Activated CD8-positive, alpha-beta T cell treated with anti-CD3 and anti-CD28 coated beads for 36 hours (primary cell): Measurements from ENCODE around the gene HOXA1. TPM values are rescaled to one million over a fixed set of nuclear protein-coding genes. Genes with fewer than 3 reads are reported as not detected.

Experiments
- ATAC-seq: fragments of 200-7000 bp; cut with Tn5 transposase; one replicate; pipeline ENCODE4 v1.10.0; 2021; ENCODE audit warnings: mild to moderate bottlenecking, moderate library complexity
- CTCF ChIA-PET: fragments of 350-600 bp; sonication (Branson Sonifier 250); formaldehyde crosslinking; loops from one replicate; lab custom pipeline; 2021; ENCODE audit warnings: antibody characterized with exemption; lab: Charles Lee
- POLR2A ChIA-PET: fragments of 350-600 bp; sonication (Branson Sonifier 250); formaldehyde crosslinking; loops from one replicate; lab custom pipeline; 2021; ENCODE audit warnings: antibody characterized with exemption; lab: Charles Lee
- DNase-seq: peaks from one replicate; pipeline ENCODE4 v3.0.0-alpha.2; 2020
- H3K27ac Mint-ChIP-seq: one replicate; pipeline ENCODE4 v1.8.0; 2021; ENCODE audit warnings: mild to moderate bottlenecking, mixed read lengths
- H3K27me3 Mint-ChIP-seq: one replicate; pipeline ENCODE4 v1.8.0; 2021; ENCODE audit warnings: mixed read lengths
- H3K36me3 Mint-ChIP-seq: one replicate; pipeline ENCODE4 v1.8.0; 2021; ENCODE audit warnings: low read depth, mixed read lengths
- H3K4me1 Mint-ChIP-seq: one replicate; pipeline ENCODE4 v1.8.0; 2021; ENCODE audit warnings: low read depth, mixed read lengths
- H3K4me3 Mint-ChIP-seq: one replicate; pipeline ENCODE4 v1.8.0; 2021; ENCODE audit warnings: mild to moderate bottlenecking, moderate library complexity, mixed read lengths
- H3K9me3 Mint-ChIP-seq: one replicate; pipeline ENCODE4 v1.8.0; 2021; ENCODE audit warnings: mixed read lengths
- intact Hi-C: fragments of 100-400 bp; cut with micrococcal nuclease; formaldehyde crosslinking; loops from one replicate; pipeline ENCODE4 v1.10.0; 2022
- total RNA-seq, 2 experiments: library from RNA; stranded (reverse); gene quantifications; one replicate each; pipeline ENCODE4 v1.2.3, GENCODE V29; 2021
- TF ChIP-seq, protein P1 (sequence below): fragments of 200-600 bp; IDR thresholded peaks from one replicate; pipeline ENCODE4 v1.8.0; 2022; ENCODE audit warnings: antibody characterized with exemption, mild to moderate bottlenecking

HOXA1 gene
- total RNA-seq, 2 experiments from 2014 or later, result 0.25 TPM

DNA sequence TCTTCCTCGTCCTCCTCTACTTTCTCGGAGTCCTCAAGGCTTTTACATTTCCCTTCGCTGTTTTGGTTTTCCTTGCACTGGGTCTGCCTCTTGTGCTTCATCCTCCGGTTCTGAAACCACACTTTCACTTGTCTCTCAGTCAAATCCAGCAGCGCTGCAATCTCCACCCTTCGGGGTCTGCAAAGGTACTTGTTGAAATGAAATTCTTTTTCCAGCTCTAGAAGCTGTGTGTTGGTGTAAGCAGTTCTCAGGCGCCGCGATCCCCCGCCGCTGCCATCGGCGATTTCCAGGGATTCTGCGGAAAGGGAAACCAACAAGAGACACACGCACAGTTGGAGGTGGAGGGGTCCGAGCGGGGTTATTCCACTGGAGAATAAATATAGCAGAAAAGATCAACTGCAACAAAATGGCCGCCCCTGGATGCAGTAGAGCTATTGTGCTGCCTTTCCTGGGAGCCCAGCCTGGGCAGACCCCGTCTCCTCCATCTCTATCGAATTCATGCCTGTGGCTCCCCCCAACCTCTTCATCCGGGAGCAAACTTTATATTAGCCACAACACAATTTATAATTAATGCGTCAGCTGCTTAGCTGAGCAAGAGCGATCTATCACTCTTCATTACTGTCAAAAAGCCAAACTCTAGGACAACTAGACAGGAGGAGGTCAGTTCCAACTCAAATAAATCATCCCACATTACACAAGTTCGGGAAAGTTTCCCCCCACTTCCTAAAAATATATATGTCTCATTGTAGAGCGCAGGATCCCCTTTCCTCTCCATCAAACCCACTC, 5.6 kb upstream of the HOXA1 start:
- intact Hi-C loops, result no loop called here
- ATAC-seq (no peak), DNase-seq (no peak)
- Mint-ChIP-seq H3K4me3 (no peak overlapping the region), H3K27ac (no peak overlapping the region), H3K36me3 (peaks cover 4% of the 10 kb centered on the region), H3K4me1 (peaks cover 22% of the 10 kb centered on the region), H3K9me3 (no peaks in the 10 kb centered on the region), H3K27me3 (peaks cover 52% of the 10 kb centered on the region)
- CTCF ChIA-PET, result interaction anchor here (0.6 kb wide), 1 partner anchor 1208 kb away, joined by 3 read pairs; no protein-coding TSS in a partner anchor
- POLR2A ChIA-PET, result interaction anchor here (1.2 kb wide), 1 partner anchor 9 kb away, joined by 3 read pairs; no protein-coding TSS in a partner anchor
- TF ChIP-seq, protein P1, sequence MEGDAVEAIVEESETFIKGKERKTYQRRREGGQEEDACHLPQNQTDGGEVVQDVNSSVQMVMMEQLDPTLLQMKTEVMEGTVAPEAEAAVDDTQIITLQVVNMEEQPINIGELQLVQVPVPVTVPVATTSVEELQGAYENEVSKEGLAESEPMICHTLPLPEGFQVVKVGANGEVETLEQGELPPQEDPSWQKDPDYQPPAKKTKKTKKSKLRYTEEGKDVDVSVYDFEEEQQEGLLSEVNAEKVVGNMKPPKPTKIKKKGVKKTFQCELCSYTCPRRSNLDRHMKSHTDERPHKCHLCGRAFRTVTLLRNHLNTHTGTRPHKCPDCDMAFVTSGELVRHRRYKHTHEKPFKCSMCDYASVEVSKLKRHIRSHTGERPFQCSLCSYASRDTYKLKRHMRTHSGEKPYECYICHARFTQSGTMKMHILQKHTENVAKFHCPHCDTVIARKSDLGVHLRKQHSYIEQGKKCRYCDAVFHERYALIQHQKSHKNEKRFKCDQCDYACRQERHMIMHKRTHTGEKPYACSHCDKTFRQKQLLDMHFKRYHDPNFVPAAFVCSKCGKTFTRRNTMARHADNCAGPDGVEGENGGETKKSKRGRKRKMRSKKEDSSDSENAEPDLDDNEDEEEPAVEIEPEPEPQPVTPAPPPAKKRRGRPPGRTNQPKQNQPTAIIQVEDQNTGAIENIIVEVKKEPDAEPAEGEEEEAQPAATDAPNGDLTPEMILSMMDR, result no peak

DNA sequence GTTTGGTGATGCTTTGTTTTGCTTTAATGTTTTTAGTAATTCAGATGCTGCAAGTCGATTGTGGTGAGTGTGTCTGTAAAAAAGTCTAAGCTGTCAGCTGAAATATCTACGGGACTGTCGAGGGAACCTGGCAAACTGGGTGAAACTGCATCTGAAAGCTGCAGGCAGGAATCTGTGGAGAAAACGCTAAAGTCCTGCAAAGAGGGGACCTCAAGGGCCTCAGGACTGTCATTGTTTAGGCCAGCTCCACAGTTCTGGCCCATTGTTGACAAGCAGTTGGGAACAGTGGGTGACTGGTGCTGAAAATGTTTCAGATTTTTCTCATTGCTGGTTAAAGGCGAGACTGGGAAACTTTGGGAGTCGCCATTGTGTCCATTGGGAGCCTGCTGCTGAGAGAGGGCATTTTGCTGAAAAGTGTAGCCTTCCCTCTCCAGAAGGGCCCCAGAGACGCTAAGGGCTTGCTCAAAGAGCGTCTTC, 4.9 kb upstream of the HOXA1 start:
- Mint-ChIP-seq H3K4me3 (no peak overlapping the region), H3K27ac (no peak overlapping the region), H3K27me3 (peaks cover 52% of the 10 kb centered on the region), H3K4me1 (peaks cover 22% of the 10 kb centered on the region), H3K36me3 (peaks cover 4% of the 10 kb centered on the region), H3K9me3 (no peaks in the 10 kb centered on the region)
- POLR2A ChIA-PET, result interaction anchor here (1.2 kb wide), 1 partner anchor 10 kb away, joined by 3 read pairs; no protein-coding TSS in a partner anchor
- no peak for ATAC-seq
- intact Hi-C loops, result no loop called here
- CTCF ChIA-PET, result interaction anchor here (0.6 to 1.5 kb wide), 2 partner anchors 10 to 1207 kb away, joined by 3 to 4 read pairs; no protein-coding TSS in a partner anchor
- TF ChIP-seq, protein P1, result no peak
- no peak for DNase-seq

DNA sequence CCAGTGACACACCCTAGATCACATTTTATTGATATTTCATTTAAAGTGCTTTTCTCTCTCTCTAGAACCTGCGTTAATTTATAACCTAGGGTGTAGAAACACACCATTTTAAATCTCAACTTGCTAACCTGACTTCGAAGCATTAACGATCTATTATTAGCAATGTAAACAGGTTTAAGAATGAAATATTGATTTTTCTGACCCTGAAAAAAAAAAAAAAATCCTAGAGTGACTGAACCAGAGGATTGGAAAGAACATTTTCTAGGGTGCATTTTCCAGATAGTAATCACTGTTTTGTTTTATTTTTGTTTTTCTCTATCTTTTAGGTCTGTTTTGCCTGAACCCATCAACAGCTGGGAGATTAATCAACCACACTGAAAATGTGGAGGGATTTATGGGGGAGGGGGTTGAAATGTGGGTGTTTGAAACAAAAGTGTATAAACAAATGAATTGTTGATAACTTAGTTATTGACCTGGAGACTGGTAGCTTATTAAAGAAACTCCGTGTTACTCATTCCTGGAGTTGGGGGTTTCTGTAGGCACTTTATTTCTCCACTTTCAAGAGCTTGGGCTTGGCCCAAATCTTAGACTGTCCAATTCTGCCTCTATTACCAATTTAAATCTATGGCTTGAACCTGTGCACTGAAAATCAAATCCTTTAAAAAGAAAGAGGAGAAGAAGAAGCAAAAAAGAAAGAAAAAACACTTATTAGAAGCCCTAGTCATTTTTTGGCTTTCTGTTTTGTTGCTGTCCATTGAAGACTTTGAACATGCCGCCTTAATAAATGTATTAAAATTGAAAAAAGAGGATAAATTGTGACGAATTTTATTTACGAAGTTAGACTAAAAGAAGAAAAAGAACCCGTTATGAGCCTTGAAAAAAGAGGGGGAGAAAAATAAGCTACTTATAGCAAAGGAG, 3.9 kb upstream of the HOXA1 start:
- H3K4me1 Mint-ChIP-seq, result peaks cover 31% of the 10 kb centered on the region
- no peaks in the 10 kb centered on the region for H3K9me3 Mint-ChIP-seq
- POLR2A ChIA-PET, result interaction anchor here (1.3 kb wide), 1 partner anchor 11 kb away, joined by 3 read pairs; no protein-coding TSS in a partner anchor
- DNase-seq, result no peak
- CTCF ChIA-PET, result interaction anchor here (1.5 kb wide), 1 partner anchor 9 kb away, joined by 4 read pairs; no protein-coding TSS in a partner anchor
- peaks cover 59% of the 10 kb centered on the region for H3K27me3 Mint-ChIP-seq
- intact Hi-C loops, result no loop called here
- no peak for ATAC-seq
- no peak overlapping the region for H3K4me3 Mint-ChIP-seq
- no peak overlapping the region for H3K27ac Mint-ChIP-seq
- peaks cover 4% of the 10 kb centered on the region for H3K36me3 Mint-ChIP-seq
- TF ChIP-seq, protein P1, result no peak

DNA sequence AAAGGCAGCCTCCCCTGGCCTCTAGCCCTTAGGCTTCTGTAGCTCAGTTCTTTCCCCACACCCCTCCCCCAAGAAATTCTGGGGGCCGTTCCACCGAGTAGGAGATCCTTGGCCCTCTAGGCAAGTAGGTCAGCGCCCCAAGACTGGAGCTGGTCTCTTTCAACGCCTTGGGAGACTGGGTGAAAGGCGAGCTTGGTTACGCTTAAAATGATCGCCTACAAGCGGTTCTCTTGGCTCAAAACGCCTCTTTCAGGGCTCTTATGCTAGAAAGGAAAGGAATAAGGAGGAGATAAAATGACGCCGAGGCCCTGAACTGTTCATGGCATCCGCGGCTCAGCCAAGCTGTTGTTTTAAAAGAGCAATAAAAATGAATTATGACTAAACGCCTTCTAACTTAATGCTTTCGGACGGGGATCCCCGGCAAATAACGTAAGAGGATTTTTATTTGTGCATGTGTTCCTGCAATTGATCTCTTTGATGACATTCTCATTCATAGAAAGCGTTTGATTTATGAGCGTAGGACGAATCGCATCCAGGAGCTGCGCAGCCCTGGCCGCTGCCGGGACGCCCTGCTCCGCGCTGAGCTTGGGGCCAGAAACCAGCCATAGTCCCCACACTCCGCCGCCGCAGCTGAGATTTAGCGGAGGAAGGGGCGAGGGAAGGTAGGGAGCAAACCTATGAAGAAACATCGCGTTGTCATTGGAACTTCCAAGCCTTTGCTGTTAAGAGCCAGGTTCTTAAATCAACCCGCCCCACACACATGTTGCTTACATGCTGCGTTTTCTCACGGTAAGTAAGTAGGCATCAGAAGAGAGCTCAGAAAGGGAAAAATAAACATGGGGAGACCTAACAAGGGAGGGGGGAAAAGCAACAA, 3.0 kb upstream of the HOXA1 start:
- POLR2A ChIA-PET, result interaction anchor here (1.3 kb wide), 1 partner anchor 12 kb away, joined by 3 read pairs; no protein-coding TSS in a partner anchor
- H3K27ac Mint-ChIP-seq, result no peak overlapping the region
- TF ChIP-seq, protein P1, result no peak
- DNase-seq, result no peak
- peaks cover 55% of the 10 kb centered on the region for H3K27me3 Mint-ChIP-seq
- intact Hi-C loops, result no loop called here
- peaks cover 4% of the 10 kb centered on the region for H3K36me3 Mint-ChIP-seq
- no peaks in the 10 kb centered on the region for H3K9me3 Mint-ChIP-seq
- CTCF ChIA-PET, result interaction anchor here (1.5 to 2.4 kb wide), 2 partner anchors 8 to 52 kb away, joined by 4 to 9 read pairs; no protein-coding TSS in a partner anchor
- peaks cover 30% of the 10 kb centered on the region for H3K4me1 Mint-ChIP-seq
- ATAC-seq, result no peak
- H3K4me3 Mint-ChIP-seq, result no peak overlapping the region
